Small intestine (tissue), 7 donors: ENCODE results near the gene SNAP91. TPM values are rescaled to one million over a fixed set of nuclear protein-coding genes. Genes with fewer than 3 reads are reported as not detected.
"Not testable (repeated sequence)": the region's sequence is repeated elsewhere in the genome, so short reads cannot be mapped to it uniquely, and the experiment has no call there.

ENCODE experiments used
- DNase-seq, 2 donors: peaks; one replicate each; pipeline versions ENCODE4 v3.0.0 to v3.0.0-alpha.2; 2013
- FAIRE-seq: peaks from 2 replicates; lab custom pipeline; 2012; peaks lifted over from hg19 to GRCh38; lab: Jason Lieb, UNC
- H3K27ac ChIP-seq, 3 donors: one replicate each; pipeline ENCODE4 v1.5.1; 2013; ENCODE audit warnings: low read length in 2 of 3, mild to moderate bottlenecking in 2 of 3, control low read depth in 1 of 3, inconsistent platforms in 1 of 3, low read depth in 1 of 3, moderate library complexity in 1 of 3
- H3K27me3 ChIP-seq, 3 donors: one replicate each; pipeline ENCODE4 v1.6.1; 2013; ENCODE audit warnings: low read length in 3 of 3, inconsistent platforms in 1 of 3; ENCODE audit not compliant: control insufficient read depth in 3 of 3, insufficient read depth in 3 of 3
- H3K36me3 ChIP-seq, 3 donors: one replicate each; pipeline ENCODE4 v1.6.1; 2013; ENCODE audit warnings: low read length in 3 of 3, inconsistent platforms in 1 of 3, low read depth in 1 of 3, mild to moderate bottlenecking in 1 of 3, moderate library complexity in 1 of 3; ENCODE audit not compliant: control insufficient read depth in 3 of 3, insufficient read depth in 2 of 3
- H3K4me1 ChIP-seq, 3 donors: one replicate each; pipeline ENCODE4 v1.6.1; 2013; ENCODE audit warnings: low read length in 2 of 3, inconsistent platforms in 1 of 3, low read depth in 1 of 3, mild to moderate bottlenecking in 1 of 3, moderate library complexity in 1 of 3; ENCODE audit not compliant: control insufficient read depth in 3 of 3, insufficient read depth in 2 of 3
- H3K4me3 ChIP-seq, 3 donors: one replicate each; pipeline ENCODE4 v1.5.1; 2013; ENCODE audit warnings: low read length in 3 of 3, control low read depth in 1 of 3, inconsistent platforms in 1 of 3, low read depth in 1 of 3, mild to moderate bottlenecking in 1 of 3, moderate library complexity in 1 of 3
- H3K9me3 ChIP-seq, 2 donors: one replicate each; pipeline ENCODE4 v1.6.1; 2013; ENCODE audit warnings: low read depth in 1 of 2, low read length in 1 of 2; ENCODE audit not compliant: control insufficient read depth in 2 of 2, insufficient read depth in 1 of 2
- WGBS, 3 donors: extraction: QIAGEN DNeasy Blood & Tissue Kit; methylation state at CpG; one replicate each; pipeline ENCODE4 v1.1.7; 2013; 5-methylcytosine and 5-hydroxymethylcytosine counted together
- polyA plus RNA-seq, 4 donors: library from polyadenylated mRNA; stranded (reverse) in 3 of 4; unstranded in 1 of 4; fragments of 200-250 nt in 3 of 4; fragments of 120-200 nt in 1 of 4; gene quantifications; one replicate each; pipeline versions ENCODE4 v1.2.1 to v1.2.3, GENCODE V29; 2013
- donor health status: healthy with polysubstance abuse.
- donor health status: control.
- donor health status: control.
- donor health status: Bipolar disorder and iron deficiency.
- donor health status: healthy.

The SNAP91 gene
- polyA plus RNA-seq, 4 donors: 0.43 to 1.9 (median 0.81) TPM; not detected in 1

GRCh38 chr6:83685481-83685880 lies 23.4 kb downstream of the SNAP91 start:
- H3K36me3 ChIP-seq: no peaks in the 10 kb centered on the region
- H3K27ac ChIP-seq: no peak overlapping the region
- no peak for FAIRE-seq
- H3K27me3 ChIP-seq: no peaks in the 10 kb centered on the region
- no peaks in the 10 kb centered on the region for H3K9me3 ChIP-seq
- DNase-seq: no peak
- no peak overlapping the region for H3K4me3 ChIP-seq
- 89 to 92% (median 89%) methylated on average over 3 of the region's 3 CpGs for WGBS, 3 donors
- H3K4me1 ChIP-seq: no peaks in the 10 kb centered on the region

GRCh38 chr6:83677791-83678190 lies 31.1 kb downstream of the SNAP91 start:
- no peak overlapping the region for H3K4me3 ChIP-seq
- no peaks in the 10 kb centered on the region for H3K4me1 ChIP-seq
- H3K9me3 ChIP-seq: no peaks in the 10 kb centered on the region
- H3K27ac ChIP-seq: no peak overlapping the region
- no peaks in the 10 kb centered on the region for H3K36me3 ChIP-seq
- H3K27me3 ChIP-seq: no peaks in the 10 kb centered on the region
- DNase-seq (no peak), FAIRE-seq (no peak)

GRCh38 chr6:83637953-83638352 lies 70.9 kb downstream of the SNAP91 start:
- Histone ChIP-seq H3K36me3 (no peaks in the 10 kb centered on the region), H3K4me1 (no peaks in the 10 kb centered on the region), H3K27ac (no peak overlapping the region), H3K4me3 (no peak overlapping the region), H3K27me3 (no peaks in the 10 kb centered on the region), H3K9me3 (no peaks in the 10 kb centered on the region)
- WGBS, 3 donors: 90 to 92% (median 90%) methylated on average over 7 of the region's 7 CpGs
- DNase-seq: no peak
- FAIRE-seq: no peak

- no peaks in the 10 kb centered on the region for H3K27me3 ChIP-seq
- H3K36me3 ChIP-seq: no peaks in the 10 kb centered on the region
- H3K27ac ChIP-seq: no peak overlapping the region
- 77 to 85% (median 81%) methylated on average over 7 of the region's 7 CpGs for WGBS, 3 donors
- H3K9me3 ChIP-seq: no peaks in the 10 kb centered on the region
- FAIRE-seq (no peak), DNase-seq (no peak)
- no peak overlapping the region for H3K4me3 ChIP-seq
- H3K4me1 ChIP-seq: no peaks in the 10 kb centered on the region
These were observed 72.1 kb downstream of the SNAP91 start for GRCh38 chr6:83636800-83637199.

GRCh38 chr6:83633609-83634008 lies 75.3 kb downstream of the SNAP91 start:
- no peak overlapping the region for H3K4me3 ChIP-seq
- H3K27ac ChIP-seq: no peak overlapping the region
- no peaks in the 10 kb centered on the region for H3K27me3 ChIP-seq
- H3K4me1 ChIP-seq: no peaks in the 10 kb centered on the region
- DNase-seq (no peak), FAIRE-seq (no peak)
- 47 to 70% (median 51%) methylated on average over 5 of the region's 5 CpGs for WGBS, 3 donors
- H3K9me3 ChIP-seq: no peaks in the 10 kb centered on the region
- no peaks in the 10 kb centered on the region for H3K36me3 ChIP-seq

GRCh38 chr6:83633149-83633548 lies 75.8 kb downstream of the SNAP91 start:
- H3K27me3 ChIP-seq: no peaks in the 10 kb centered on the region
- FAIRE-seq (no peak), DNase-seq (no peak)
- H3K27ac ChIP-seq: no peak overlapping the region
- no peaks in the 10 kb centered on the region for H3K4me1 ChIP-seq
- no peaks in the 10 kb centered on the region for H3K36me3 ChIP-seq
- H3K4me3 ChIP-seq: no peak overlapping the region
- no peaks in the 10 kb centered on the region for H3K9me3 ChIP-seq
- WGBS, 3 donors: 69 to 80% (median 71%) methylated on average over 2 of the region's 2 CpGs

- not testable (repeated sequence) for FAIRE-seq, H3K27me3 ChIP-seq, H3K4me3 ChIP-seq, H3K9me3 ChIP-seq, DNase-seq, H3K36me3 ChIP-seq, H3K4me1 ChIP-seq, H3K27ac ChIP-seq
- 91 to 93% (median 92%) methylated on average over 4 of the region's 4 CpGs for whole genome bisulfite sequencing, 3 donors
These were observed 79.0 kb downstream of the SNAP91 start for GRCh38 chr6:83629908-83630307.

- no peaks in the 10 kb centered on the region for H3K27me3 ChIP-seq
- no peak overlapping the region for H3K27ac ChIP-seq
- no peak overlapping the region for H3K4me3 ChIP-seq
- H3K9me3 ChIP-seq: no peaks in the 10 kb centered on the region
- DNase-seq: peak; percentile 15 to 22
- no peaks in the 10 kb centered on the region for H3K4me1 ChIP-seq
- no peak for FAIRE-seq
- no peaks in the 10 kb centered on the region for H3K36me3 ChIP-seq
- WGBS, 3 donors: 68 to 72% (median 72%) methylated on average over 6 of the region's 6 CpGs
These were observed 93.6 kb downstream of the SNAP91 start for GRCh38 chr6:83615025-83615999.
